GM23338 (cell line): ENCODE data around the gene CRBN. TPM values are rescaled to one million over a fixed set of nuclear protein-coding genes. Genes with fewer than 3 reads are reported as not detected.

Experiments used
- ATAC-seq: fragments of 200-7000 bp; cut with Tn5 transposase; 3 replicates; pipeline ENCODE4 v1.9.1; 2020
- DNase-seq: peaks from one replicate; pipeline ENCODE4 v3.0.0-alpha.2; 2015; ENCODE audit warnings: low spot score
- H2AFZ ChIP-seq: fragments of 200-600 bp; sonication (generic); 2 replicates; pipeline ENCODE4 v1.8.0; 2016; ENCODE audit warnings: antibody characterized with exemption, mild to moderate bottlenecking, moderate library complexity
- H3F3A ChIP-seq: fragments of 200-600 bp; sonication (generic); replicated peaks from 2 replicates; pipeline ENCODE4 v1.8.0; 2017; ENCODE audit warnings: antibody characterized with exemption, mixed run types, low read depth
- H3K27ac ChIP-seq: fragments of 200-600 bp; sonication (generic); 2 replicates; pipeline ENCODE4 v1.6.1; 2016; ENCODE audit warnings: low read depth
- H3K27me3 ChIP-seq: fragments of 200-600 bp; sonication (generic); 2 replicates; pipeline ENCODE4 v1.8.0; 2016; ENCODE audit warnings: mild to moderate bottlenecking, mixed run types, moderate library complexity; ENCODE audit not compliant: insufficient read depth
- H3K36me3 ChIP-seq: fragments of 200-600 bp; sonication (generic); 2 replicates; pipeline ENCODE4 v1.8.0; 2016; ENCODE audit warnings: mild to moderate bottlenecking; ENCODE audit not compliant: insufficient read depth
- H3K4me1 ChIP-seq: fragments of 200-600 bp; sonication (generic); 2 replicates; pipeline ENCODE4 v1.8.0; 2016; ENCODE audit warnings: mild to moderate bottlenecking, moderate library complexity; ENCODE audit not compliant: insufficient read depth
- H3K4me2 ChIP-seq: fragments of 200-600 bp; sonication (generic); 2 replicates; pipeline ENCODE4 v1.7.1; 2017; ENCODE audit warnings: mixed run types
- H3K4me3 ChIP-seq: fragments of 200-600 bp; sonication (generic); 2 replicates; pipeline ENCODE4 v1.6.1; 2016; ENCODE audit warnings: mixed run types
- H3K79me2 ChIP-seq: fragments of 200-600 bp; sonication (generic); replicated peaks from 2 replicates; pipeline ENCODE4 v1.8.0; 2017; ENCODE audit warnings: mild to moderate bottlenecking; ENCODE audit not compliant: insufficient read depth
- H3K9me2 ChIP-seq: fragments of 200-600 bp; sonication (generic); 2 replicates; pipeline ENCODE4 v1.8.0; 2017; ENCODE audit not compliant: insufficient read depth
- H4K20me1 ChIP-seq: fragments of 200-600 bp; sonication (generic); replicated peaks from 2 replicates; pipeline ENCODE4 v1.8.0; 2017; ENCODE audit warnings: mild to moderate bottlenecking; ENCODE audit not compliant: insufficient read depth
- H3K27ac Mint-ChIP-seq: 2 replicates; pipeline ENCODE4 v1.8.0; 2020; ENCODE audit warnings: inconsistent platforms, mild to moderate bottlenecking, moderate library complexity, mixed read lengths
- H3K27me3 Mint-ChIP-seq: 3 replicates; pipeline ENCODE4 v1.8.0; 2022; ENCODE audit warnings: low read depth, mild to moderate bottlenecking, moderate library complexity, mixed read lengths, inconsistent platforms; ENCODE audit not compliant: insufficient read depth, poor library complexity
- H3K36me3 Mint-ChIP-seq: 3 replicates; pipeline ENCODE4 v1.8.0; 2021; ENCODE audit warnings: low read depth, mild to moderate bottlenecking, inconsistent platforms, moderate library complexity, mixed read lengths
- H3K4me1 Mint-ChIP-seq: 3 replicates; pipeline ENCODE4 v1.8.0; 2020; ENCODE audit warnings: mild to moderate bottlenecking, inconsistent platforms, mixed read lengths
- H3K4me3 Mint-ChIP-seq: 3 replicates; pipeline ENCODE4 v1.8.0; 2021; ENCODE audit warnings: moderate library complexity, mild to moderate bottlenecking, inconsistent platforms, mixed read lengths
- H3K9me3 Mint-ChIP-seq: 3 replicates; pipeline ENCODE4 v1.8.0; 2020; ENCODE audit warnings: moderate library complexity, mild to moderate bottlenecking, inconsistent platforms, mixed read lengths
- CREB1 ChIP-seq: fragments of 250-450 bp; sonication (Bioruptor Pico); IDR thresholded peaks from 2 replicates; pipeline ENCODE4 v1.5.0; 2020; ENCODE audit warnings: low read depth, mild to moderate bottlenecking, moderate library complexity
- EZH2 ChIP-seq: fragments of 200-600 bp; sonication (generic); IDR thresholded peaks from one replicate; pipeline ENCODE4 v1.8.0; 2017; ENCODE audit warnings: antibody characterized with exemption, mild to moderate bottlenecking, low read depth; ENCODE audit not compliant: unreplicated experiment
- EZH2phosphoT487 ChIP-seq: fragments of 200-600 bp; sonication (generic); IDR thresholded peaks from one replicate; pipeline ENCODE4 v1.8.1; 2018; ENCODE audit warnings: antibody characterized with exemption; ENCODE audit not compliant: unreplicated experiment
- JUNB ChIP-seq: IDR thresholded peaks from one replicate; pipeline ENCODE4 v1.6.1; 2016; ENCODE audit warnings: antibody characterized with exemption; ENCODE audit not compliant: unreplicated experiment
- NANOG ChIP-seq: IDR thresholded peaks from 2 replicates; pipeline ENCODE4 v1.6.1; 2016; ENCODE audit warnings: antibody characterized with exemption, borderline replicate concordance
- POLR2AphosphoS5 ChIP-seq: IDR thresholded peaks from 2 replicates; pipeline ENCODE4 v1.6.1; 2016; ENCODE audit warnings: antibody characterized with exemption, low read depth
- STAT1 ChIP-seq: IDR thresholded peaks from one replicate; pipeline ENCODE4 v1.6.1; 2016; ENCODE audit warnings: antibody characterized with exemption; ENCODE audit not compliant: unreplicated experiment
- ZNF331 ChIP-seq: fragments of 250-450 bp; sonication (Bioruptor Pico); IDR thresholded peaks from 2 replicates; pipeline ENCODE4 v1.5.0; 2020; ENCODE audit warnings: low read depth, mild to moderate bottlenecking, moderate library complexity
- polyA plus RNA-seq: library from polyadenylated mRNA; unstranded; fragments of >200 nt; fragmentation: Nextera tagmentation; extraction: Ambion mirVana; gene quantifications from 2 replicates; pipeline ENCODE4 v1.2.1, GENCODE V29; 2016
- total RNA-seq: library from RNA; depleted of rRNA; stranded (reverse); fragments of >200 nt; shearing (Covaris generic); gene quantifications from 2 replicates; pipeline ENCODE4 v1.2.3, GENCODE V29; 2014
- TF ChIP-seq, protein P1 (sequence below), 2 experiments: fragments of 200-600 bp in 1 of 2; sonication (generic) in 1 of 2; conservative IDR thresholded peaks; 2 replicates each; pipeline versions ENCODE4 v1.5.1 to v1.6.1; 2016 to 2017; ENCODE audit warnings: antibody characterized with exemption in 2 of 2, low read depth in 2 of 2, mild to moderate bottlenecking in 2 of 2, moderate library complexity in 1 of 2
- TF ChIP-seq, protein P2 (sequence below): IDR thresholded peaks from one replicate; pipeline ENCODE4 v1.6.1; 2018; ENCODE audit warnings: antibody characterized with exemption; ENCODE audit not compliant: unreplicated experiment
- TF ChIP-seq, protein P3 (sequence below): fragments of 250-450 bp; sonication (Bioruptor Pico); IDR thresholded peaks from 2 replicates; pipeline ENCODE4 v1.5.0; 2020; ENCODE audit warnings: mild to moderate bottlenecking, moderate library complexity

CRBN gene
- total and polyA plus RNA-seq, 2 experiments from 2014 or later = 33.6 to 41.7 TPM

DNA sequence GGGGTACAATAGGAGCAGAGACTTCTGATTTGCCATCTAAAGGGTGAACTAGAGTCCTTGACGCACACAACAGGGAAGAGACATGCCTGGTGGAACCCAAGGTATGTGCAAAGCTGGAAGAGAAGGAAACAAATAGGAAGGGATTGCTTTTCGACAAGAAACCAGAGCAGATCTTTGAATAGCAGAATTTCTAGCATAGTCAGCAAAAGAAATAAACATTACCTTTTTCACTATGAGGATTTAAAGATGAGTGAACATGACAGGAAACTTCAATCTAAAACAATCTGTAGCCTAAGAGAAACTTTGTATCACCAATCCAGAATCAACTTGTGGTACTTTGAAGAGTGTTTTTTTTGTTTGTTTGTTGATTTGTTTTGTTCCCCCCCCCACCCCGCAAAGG is 74.2 kb downstream of the CRBN start:
- Mint-ChIP-seq H3K36me3 (peaks cover 15% of the 10 kb centered on the region), H3K9me3 (peaks cover 91% of the 10 kb centered on the region), H3K27ac (no peak overlapping the region), H3K27me3 (peaks cover 4% of the 10 kb centered on the region), H3K4me3 (no peak overlapping the region), H3K4me1 (no peaks in the 10 kb centered on the region)
- DNase-seq (no peak), ATAC-seq (no peak)
- Histone ChIP-seq H3K4me2 (no peak overlapping the region), H3K27ac (no peak overlapping the region), H3F3A (no peaks in the 10 kb centered on the region), H3K27me3 (no peaks in the 10 kb centered on the region), H4K20me1 (no peaks in the 10 kb centered on the region), H2AFZ (peak overlapping the region; percentile 29; the same call in 1 of the 2 replicates), H3K4me3 (no peak overlapping the region), H3K4me1 (peaks cover 8% of the 10 kb centered on the region; the same call in 1 of the 2 replicates), H3K79me2 (no peaks in the 10 kb centered on the region), H3K36me3 (no peaks in the 10 kb centered on the region), H3K9me2 (0 out of 2 replicates have a peak, but pooled peaks cover 6% of the 10 kb centered on the region)
- TF ChIP-seq POLR2AphosphoS5 = no peak
- no peak for TF ChIP-seq EZH2phosphoT487
- TF ChIP-seq, protein P1, sequence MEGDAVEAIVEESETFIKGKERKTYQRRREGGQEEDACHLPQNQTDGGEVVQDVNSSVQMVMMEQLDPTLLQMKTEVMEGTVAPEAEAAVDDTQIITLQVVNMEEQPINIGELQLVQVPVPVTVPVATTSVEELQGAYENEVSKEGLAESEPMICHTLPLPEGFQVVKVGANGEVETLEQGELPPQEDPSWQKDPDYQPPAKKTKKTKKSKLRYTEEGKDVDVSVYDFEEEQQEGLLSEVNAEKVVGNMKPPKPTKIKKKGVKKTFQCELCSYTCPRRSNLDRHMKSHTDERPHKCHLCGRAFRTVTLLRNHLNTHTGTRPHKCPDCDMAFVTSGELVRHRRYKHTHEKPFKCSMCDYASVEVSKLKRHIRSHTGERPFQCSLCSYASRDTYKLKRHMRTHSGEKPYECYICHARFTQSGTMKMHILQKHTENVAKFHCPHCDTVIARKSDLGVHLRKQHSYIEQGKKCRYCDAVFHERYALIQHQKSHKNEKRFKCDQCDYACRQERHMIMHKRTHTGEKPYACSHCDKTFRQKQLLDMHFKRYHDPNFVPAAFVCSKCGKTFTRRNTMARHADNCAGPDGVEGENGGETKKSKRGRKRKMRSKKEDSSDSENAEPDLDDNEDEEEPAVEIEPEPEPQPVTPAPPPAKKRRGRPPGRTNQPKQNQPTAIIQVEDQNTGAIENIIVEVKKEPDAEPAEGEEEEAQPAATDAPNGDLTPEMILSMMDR (conservative IDR thresholded peaks at IDR 0.05; ENCODE audit: low read depth in 2 of 2) = no peak
- TF ChIP-seq, protein P2, sequence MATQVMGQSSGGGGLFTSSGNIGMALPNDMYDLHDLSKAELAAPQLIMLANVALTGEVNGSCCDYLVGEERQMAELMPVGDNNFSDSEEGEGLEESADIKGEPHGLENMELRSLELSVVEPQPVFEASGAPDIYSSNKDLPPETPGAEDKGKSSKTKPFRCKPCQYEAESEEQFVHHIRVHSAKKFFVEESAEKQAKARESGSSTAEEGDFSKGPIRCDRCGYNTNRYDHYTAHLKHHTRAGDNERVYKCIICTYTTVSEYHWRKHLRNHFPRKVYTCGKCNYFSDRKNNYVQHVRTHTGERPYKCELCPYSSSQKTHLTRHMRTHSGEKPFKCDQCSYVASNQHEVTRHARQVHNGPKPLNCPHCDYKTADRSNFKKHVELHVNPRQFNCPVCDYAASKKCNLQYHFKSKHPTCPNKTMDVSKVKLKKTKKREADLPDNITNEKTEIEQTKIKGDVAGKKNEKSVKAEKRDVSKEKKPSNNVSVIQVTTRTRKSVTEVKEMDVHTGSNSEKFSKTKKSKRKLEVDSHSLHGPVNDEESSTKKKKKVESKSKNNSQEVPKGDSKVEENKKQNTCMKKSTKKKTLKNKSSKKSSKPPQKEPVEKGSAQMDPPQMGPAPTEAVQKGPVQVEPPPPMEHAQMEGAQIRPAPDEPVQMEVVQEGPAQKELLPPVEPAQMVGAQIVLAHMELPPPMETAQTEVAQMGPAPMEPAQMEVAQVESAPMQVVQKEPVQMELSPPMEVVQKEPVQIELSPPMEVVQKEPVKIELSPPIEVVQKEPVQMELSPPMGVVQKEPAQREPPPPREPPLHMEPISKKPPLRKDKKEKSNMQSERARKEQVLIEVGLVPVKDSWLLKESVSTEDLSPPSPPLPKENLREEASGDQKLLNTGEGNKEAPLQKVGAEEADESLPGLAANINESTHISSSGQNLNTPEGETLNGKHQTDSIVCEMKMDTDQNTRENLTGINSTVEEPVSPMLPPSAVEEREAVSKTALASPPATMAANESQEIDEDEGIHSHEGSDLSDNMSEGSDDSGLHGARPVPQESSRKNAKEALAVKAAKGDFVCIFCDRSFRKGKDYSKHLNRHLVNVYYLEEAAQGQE = no peak
- TF ChIP-seq EZH2 = no peak
- TF ChIP-seq ZNF331 (CRISPR knock-in tag) = no peak

DNA sequence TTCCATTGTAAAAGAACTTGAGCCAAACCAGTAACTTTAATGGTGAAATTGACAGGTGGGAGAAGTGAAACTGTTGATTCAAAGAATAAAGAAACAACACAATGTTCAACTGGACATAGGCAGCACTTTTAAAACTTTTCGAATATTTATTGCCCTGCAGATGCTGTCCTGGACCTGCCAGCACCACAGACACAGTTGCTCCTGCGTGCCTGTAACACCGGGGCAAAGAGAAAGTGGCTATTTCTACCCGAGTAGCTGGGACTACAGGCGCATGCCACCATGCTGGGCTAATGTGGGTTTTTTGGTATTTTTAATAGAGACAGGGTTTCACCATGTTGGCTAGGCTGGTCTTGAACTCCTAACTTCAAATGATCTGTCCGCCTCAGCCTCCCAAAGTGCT is 76.7 kb downstream of the CRBN start:
- no peak overlapping the region for H3K4me2 ChIP-seq

More for the DNA sequence above, 76.7 kb downstream of the CRBN start:
- no peaks in the 10 kb centered on the region for H4K20me1 ChIP-seq
- Mint-ChIP-seq H3K36me3 (peaks cover 18% of the 10 kb centered on the region), H3K4me3 (no peak overlapping the region), H3K9me3 (peaks cover 93% of the 10 kb centered on the region), H3K27me3 (no peaks in the 10 kb centered on the region), H3K4me1 (no peaks in the 10 kb centered on the region), H3K27ac (no peak overlapping the region)
- H3K79me2 ChIP-seq = no peaks in the 10 kb centered on the region
- no peak overlapping the region for H3K4me3 ChIP-seq
- H3K27ac ChIP-seq = no peak overlapping the region
- H2AFZ ChIP-seq = no peak overlapping the region
- no peak for ATAC-seq
- no peak for DNase-seq
- H3K4me1 ChIP-seq = no peaks in the 10 kb centered on the region
- no peaks in the 10 kb centered on the region for H3K27me3 ChIP-seq
- no peaks in the 10 kb centered on the region for H3K36me3 ChIP-seq
- no peaks in the 10 kb centered on the region for H3F3A ChIP-seq
- H3K9me2 ChIP-seq = 0 out of 2 replicates have a peak, but pooled peaks cover 6% of the 10 kb centered on the region
- TF ChIP-seq, protein P3, sequence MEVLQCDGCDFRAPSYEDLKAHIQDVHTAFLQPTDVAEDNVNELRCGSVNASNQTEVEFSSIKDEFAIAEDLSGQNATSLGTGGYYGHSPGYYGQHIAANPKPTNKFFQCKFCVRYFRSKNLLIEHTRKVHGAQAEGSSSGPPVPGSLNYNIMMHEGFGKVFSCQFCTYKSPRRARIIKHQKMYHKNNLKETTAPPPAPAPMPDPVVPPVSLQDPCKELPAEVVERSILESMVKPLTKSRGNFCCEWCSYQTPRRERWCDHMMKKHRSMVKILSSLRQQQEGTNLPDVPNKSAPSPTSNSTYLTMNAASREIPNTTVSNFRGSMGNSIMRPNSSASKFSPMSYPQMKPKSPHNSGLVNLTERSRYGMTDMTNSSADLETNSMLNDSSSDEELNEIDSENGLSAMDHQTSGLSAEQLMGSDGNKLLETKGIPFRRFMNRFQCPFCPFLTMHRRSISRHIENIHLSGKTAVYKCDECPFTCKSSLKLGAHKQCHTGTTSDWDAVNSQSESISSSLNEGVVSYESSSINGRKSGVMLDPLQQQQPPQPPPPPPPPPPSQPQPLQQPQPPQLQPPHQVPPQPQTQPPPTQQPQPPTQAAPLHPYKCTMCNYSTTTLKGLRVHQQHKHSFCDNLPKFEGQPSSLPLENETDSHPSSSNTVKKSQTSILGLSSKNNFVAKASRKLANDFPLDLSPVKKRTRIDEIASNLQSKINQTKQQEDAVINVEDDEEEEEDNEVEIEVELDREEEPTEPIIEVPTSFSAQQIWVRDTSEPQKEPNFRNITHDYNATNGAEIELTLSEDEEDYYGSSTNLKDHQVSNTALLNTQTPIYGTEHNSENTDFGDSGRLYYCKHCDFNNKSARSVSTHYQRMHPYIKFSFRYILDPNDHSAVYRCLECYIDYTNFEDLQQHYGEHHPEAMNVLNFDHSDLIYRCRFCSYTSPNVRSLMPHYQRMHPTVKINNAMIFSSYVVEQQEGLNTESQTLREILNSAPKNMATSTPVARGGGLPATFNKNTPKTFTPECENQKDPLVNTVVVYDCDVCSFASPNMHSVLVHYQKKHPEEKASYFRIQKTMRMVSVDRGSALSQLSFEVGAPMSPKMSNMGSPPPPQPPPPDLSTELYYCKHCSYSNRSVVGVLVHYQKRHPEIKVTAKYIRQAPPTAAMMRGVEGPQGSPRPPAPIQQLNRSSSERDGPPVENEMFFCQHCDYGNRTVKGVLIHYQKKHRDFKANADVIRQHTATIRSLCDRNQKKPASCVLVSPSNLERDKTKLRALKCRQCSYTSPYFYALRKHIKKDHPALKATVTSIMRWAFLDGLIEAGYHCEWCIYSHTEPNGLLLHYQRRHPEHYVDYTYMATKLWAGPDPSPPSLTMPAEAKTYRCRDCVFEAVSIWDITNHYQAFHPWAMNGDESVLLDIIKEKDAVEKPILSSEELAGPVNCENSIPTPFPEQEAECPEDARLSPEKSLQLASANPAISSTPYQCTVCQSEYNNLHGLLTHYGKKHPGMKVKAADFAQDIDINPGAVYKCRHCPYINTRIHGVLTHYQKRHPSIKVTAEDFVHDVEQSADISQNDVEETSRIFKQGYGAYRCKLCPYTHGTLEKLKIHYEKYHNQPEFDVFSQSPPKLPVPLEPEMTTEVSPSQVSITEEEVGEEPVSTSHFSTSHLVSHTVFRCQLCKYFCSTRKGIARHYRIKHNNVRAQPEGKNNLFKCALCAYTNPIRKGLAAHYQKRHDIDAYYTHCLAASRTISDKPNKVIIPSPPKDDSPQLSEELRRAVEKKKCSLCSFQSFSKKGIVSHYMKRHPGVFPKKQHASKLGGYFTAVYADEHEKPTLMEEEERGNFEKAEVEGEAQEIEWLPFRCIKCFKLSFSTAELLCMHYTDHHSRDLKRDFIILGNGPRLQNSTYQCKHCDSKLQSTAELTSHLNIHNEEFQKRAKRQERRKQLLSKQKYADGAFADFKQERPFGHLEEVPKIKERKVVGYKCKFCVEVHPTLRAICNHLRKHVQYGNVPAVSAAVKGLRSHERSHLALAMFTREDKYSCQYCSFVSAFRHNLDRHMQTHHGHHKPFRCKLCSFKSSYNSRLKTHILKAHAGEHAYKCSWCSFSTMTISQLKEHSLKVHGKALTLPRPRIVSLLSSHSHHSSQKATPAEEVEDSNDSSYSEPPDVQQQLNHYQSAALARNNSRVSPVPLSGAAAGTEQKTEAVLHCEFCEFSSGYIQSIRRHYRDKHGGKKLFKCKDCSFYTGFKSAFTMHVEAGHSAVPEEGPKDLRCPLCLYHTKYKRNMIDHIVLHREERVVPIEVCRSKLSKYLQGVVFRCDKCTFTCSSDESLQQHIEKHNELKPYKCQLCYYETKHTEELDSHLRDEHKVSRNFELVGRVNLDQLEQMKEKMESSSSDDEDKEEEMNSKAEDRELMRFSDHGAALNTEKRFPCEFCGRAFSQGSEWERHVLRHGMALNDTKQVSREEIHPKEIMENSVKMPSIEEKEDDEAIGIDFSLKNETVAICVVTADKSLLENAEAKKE (CRISPR knock-in tag) = no peak
- no peak for TF ChIP-seq NANOG
- no peak for TF ChIP-seq POLR2AphosphoS5
- no peak for TF ChIP-seq EZH2
- no peak for TF ChIP-seq STAT1
- no peak for TF ChIP-seq JUNB
- no peak for TF ChIP-seq CREB1
